H1 (cell line): Measurements from ENCODE around the gene TJP3. TPM values are rescaled to one million over a fixed set of nuclear protein-coding genes. Genes with fewer than 3 reads are reported as not detected.

Experiments
- EP300 ChIP-seq, 2 experiments: IDR thresholded peaks; 1 replicate in 1 of 2; 2 replicates in 1 of 2; pipeline ENCODE4 v1.6.1; 2011 to 2012; ENCODE audit warnings: low read depth in 2 of 2, low read length in 2 of 2, mild to moderate bottlenecking in 2 of 2, borderline replicate concordance in 1 of 2, inconsistent platforms in 1 of 2, moderate library complexity in 1 of 2
- EZH2 ChIP-seq: fragments of 200-600 bp; sonication (generic); IDR thresholded peaks from 2 replicates; pipeline ENCODE4 v1.7.1; 2012; ENCODE audit warnings: low read depth, mild to moderate bottlenecking, moderate library complexity, low read length, inconsistent platforms; ENCODE audit not compliant: severe bottlenecking
- FOSL1 ChIP-seq: IDR thresholded peaks from 2 replicates; pipeline ENCODE4 v1.6.1; 2011; ENCODE audit warnings: mild to moderate bottlenecking, low read depth, low read length, moderate library complexity; ENCODE audit not compliant: insufficient read depth
- JUN ChIP-seq: IDR thresholded peaks from 2 replicates; pipeline ENCODE4 v1.6.1; 2011; ENCODE audit warnings: low read depth, mild to moderate bottlenecking, improper control_type of control experiment, low read length
- MAFK ChIP-seq: IDR thresholded peaks from 2 replicates; pipeline ENCODE4 v1.6.1; 2012; ENCODE audit warnings: low read depth, mild to moderate bottlenecking, improper control_type of control experiment, low read length
- RBBP5 ChIP-seq: IDR thresholded peaks from 2 replicates; pipeline ENCODE4 v1.7.1; 2012; ENCODE audit warnings: low read depth, mild to moderate bottlenecking, inconsistent platforms, low read length, moderate library complexity, borderline replicate concordance
- RFX5 ChIP-seq: IDR thresholded peaks from 2 replicates; pipeline ENCODE4 v1.6.1; 2011; ENCODE audit warnings: low read depth, low read length, improper control_type of control experiment, borderline replicate concordance
- SIX5 ChIP-seq: IDR thresholded peaks from 2 replicates; pipeline ENCODE4 v1.6.1; 2011; ENCODE audit warnings: mild to moderate bottlenecking, low read depth, low read length
- SUZ12 ChIP-seq: fragments of 200-600 bp; sonication (generic); IDR thresholded peaks from 2 replicates; pipeline ENCODE4 v1.6.1; 2012; ENCODE audit warnings: mild to moderate bottlenecking, inconsistent platforms, low read length, moderate library complexity, mixed read lengths
- TEAD4 ChIP-seq: IDR thresholded peaks from 2 replicates; pipeline ENCODE4 v1.6.1; 2012; ENCODE audit warnings: low read depth, low read length, inconsistent platforms, mixed read lengths
- polyA plus RNA-seq, 7 experiments: library from polyadenylated mRNA; depleted of rRNA in 3 of 7; stranded (reverse) in 5 of 7; unstranded in 2 of 7; fragments of >200 nt in 5 of 7; fragments of 200-250 nt in 2 of 7; gene quantifications; 1 replicate in 5 of 7; 2 replicates in 1 of 7; 4 replicates in 1 of 7; pipeline versions ENCODE4 v1.2.1 to v1.2.3, GENCODE V29; 2011 to 2013; ENCODE audit warnings: missing spikeins in 2 of 7, mixed read lengths in 2 of 7
- total RNA-seq: library from RNA; stranded (reverse); fragmentation: NEBNext Ultra II Directional; extraction: Animal tissue kit (Norgen Biotek cat#: 25700); gene quantifications from 2 replicates; pipeline ENCODE4 v1.2.1, GENCODE V29; 2021

The TJP3 gene
- total and polyA plus RNA-seq, 2 of the 8 experiments (the other 6 are each of a cell fraction or from before 2014, with no cell fraction given): 17.1 to 26.1 TPM

- peak in 1 of 2 experiments; percentile 94; a peak in 2 of 3 replicates for TF ChIP-seq EP300 (IDR thresholded peaks at IDR 0.05; ENCODE audit: borderline replicate concordance in 1 of 2, low read depth in 2 of 2, low read length in 2 of 2)
- no peak for TF ChIP-seq EZH2
- no peak for TF ChIP-seq MAFK
- TF ChIP-seq FOSL1: no peak
- TF ChIP-seq SUZ12: no peak
- peak; percentile 50 for TF ChIP-seq TEAD4
- TF ChIP-seq RBBP5: no peak
- TF ChIP-seq JUN: peak; percentile 72
- peak; percentile 79 for TF ChIP-seq RFX5
- no peak for TF ChIP-seq SIX5
Measured at GRCh38 chr19:3721131-3721886, 13.1 kb downstream of the TJP3 start (continued).
